PFSK-1 (cell line): Measurements from ENCODE around the gene GUF1.

Experiments used
- FOXP2 ChIP-seq: optimal IDR thresholded peaks from 2 replicates; pipeline ENCODE3; 2011; ENCODE audit warnings: borderline replicate concordance, control low read depth, inconsistent platforms; ENCODE audit not compliant: insufficient read depth; ENCODE audit errors: extremely low read length, extremely low read depth
- POLR2AphosphoS5 ChIP-seq: IDR thresholded peaks from 2 replicates; pipeline ENCODE4 v1.6.1; 2012; ENCODE audit warnings: low read depth, mild to moderate bottlenecking, control low read depth, low read length, moderate library complexity
- REST ChIP-seq, 2 experiments: IDR thresholded peaks; 2 replicates each; pipeline versions ENCODE4 v1.6.1 to v1.8.0; 2011 to 2012; ENCODE audit warnings: low read depth in 2 of 2, low read length in 2 of 2, control low read depth in 1 of 2, inconsistent platforms in 1 of 2, mild to moderate bottlenecking in 1 of 2, moderate library complexity in 1 of 2; ENCODE audit not compliant: insufficient read depth in 1 of 2
- SIN3A ChIP-seq: IDR thresholded peaks from 2 replicates; pipeline ENCODE4 v1.6.1; 2012; ENCODE audit warnings: mild to moderate bottlenecking, low read length, moderate library complexity, borderline replicate concordance; ENCODE audit not compliant: insufficient read depth
- TAF1 ChIP-seq: IDR thresholded peaks from 2 replicates; pipeline ENCODE4 v1.6.1; 2012; ENCODE audit warnings: low read length, control low read depth, borderline replicate concordance; ENCODE audit not compliant: insufficient read depth

GUF1 gene

GRCh38 chr4:44684648-44685047 is 6.4 kb downstream of the GUF1 start:
- TF ChIP-seq FOXP2 (no peak), TAF1 (no peak), POLR2AphosphoS5 (no peak), REST (IDR thresholded peaks at IDR 0.05; ENCODE audit: insufficient read depth in 1 of 2, low read depth in 2 of 2, low read length in 2 of 2) (no peak), SIN3A (no peak)

GRCh38 chr4:44700427-44700826 is 22.2 kb downstream of the GUF1 start:
- TF ChIP-seq TAF1 (no peak), REST (IDR thresholded peaks at IDR 0.05; ENCODE audit: insufficient read depth in 1 of 2, low read depth in 2 of 2, low read length in 2 of 2) (no peak), POLR2AphosphoS5 (no peak), FOXP2 (no peak), SIN3A (no peak)

- TF ChIP-seq FOXP2 (no peak), POLR2AphosphoS5 (no peak), SIN3A (no peak), TAF1 (no peak), REST (IDR thresholded peaks at IDR 0.05; ENCODE audit: insufficient read depth in 1 of 2, low read depth in 2 of 2, low read length in 2 of 2) (no peak)
These were observed 22.8 kb downstream of the GUF1 start for GRCh38 chr4:44701037-44701436.

- no peak for TF ChIP-seq POLR2AphosphoS5
- TF ChIP-seq SIN3A, result no peak
These were observed 26.5 kb downstream of the GUF1 start for GRCh38 chr4:44704673-44705072.

GRCh38 chr4:44713125-44713524 is 34.9 kb downstream of the GUF1 start:
- TF ChIP-seq FOXP2, result no peak
- TF ChIP-seq TAF1, result no peak
- no peak for TF ChIP-seq REST (IDR thresholded peaks at IDR 0.05; ENCODE audit: insufficient read depth in 1 of 2, low read depth in 2 of 2, low read length in 2 of 2)
- TF ChIP-seq SIN3A, result no peak
- no peak for TF ChIP-seq POLR2AphosphoS5
